Adrenal gland (tissue), 5 donors: ENCODE data around the gene RRP1.

ENCODE experiments used
- CTCF ChIP-seq, 6 experiments: fragments of 450-650 bp in 4 of 6; fragments of 200-600 bp in 2 of 6; sonication (generic) in 1 of 6; IDR thresholded peaks; 1 replicate in 5 of 6; 2 replicates in 1 of 6; pipeline versions ENCODE4 v1.5.1 to v1.8.0; 2016 to 2021; ENCODE audit warnings: antibody characterized with exemption in 6 of 6, mild to moderate bottlenecking in 2 of 6, moderate library complexity in 1 of 6
- POLR2A ChIP-seq, 2 donors: fragments of 450-650 bp; IDR thresholded peaks; one replicate each; pipeline ENCODE4 v1.6.1; 2017; ENCODE audit warnings: antibody characterized with exemption in 2 of 2, mild to moderate bottlenecking in 2 of 2, moderate library complexity in 1 of 2
- donor health status: DM: no; HTN: no; CAD: no.

GRCh38 chr21:43793243-43793642 lies 3.9 kb downstream of the RRP1 start:
- TF ChIP-seq CTCF (IDR thresholded peaks at IDR 0.05) (no peak), POLR2A (IDR thresholded peaks at IDR 0.05) (no peak)
